ENCODE results near the gene SEMA3B.
"Not testable (repeated sequence)": the region's sequence is repeated elsewhere in the genome, so short reads cannot be mapped to it uniquely, and the experiment has no call there.

SEMA3B gene

DNA sequence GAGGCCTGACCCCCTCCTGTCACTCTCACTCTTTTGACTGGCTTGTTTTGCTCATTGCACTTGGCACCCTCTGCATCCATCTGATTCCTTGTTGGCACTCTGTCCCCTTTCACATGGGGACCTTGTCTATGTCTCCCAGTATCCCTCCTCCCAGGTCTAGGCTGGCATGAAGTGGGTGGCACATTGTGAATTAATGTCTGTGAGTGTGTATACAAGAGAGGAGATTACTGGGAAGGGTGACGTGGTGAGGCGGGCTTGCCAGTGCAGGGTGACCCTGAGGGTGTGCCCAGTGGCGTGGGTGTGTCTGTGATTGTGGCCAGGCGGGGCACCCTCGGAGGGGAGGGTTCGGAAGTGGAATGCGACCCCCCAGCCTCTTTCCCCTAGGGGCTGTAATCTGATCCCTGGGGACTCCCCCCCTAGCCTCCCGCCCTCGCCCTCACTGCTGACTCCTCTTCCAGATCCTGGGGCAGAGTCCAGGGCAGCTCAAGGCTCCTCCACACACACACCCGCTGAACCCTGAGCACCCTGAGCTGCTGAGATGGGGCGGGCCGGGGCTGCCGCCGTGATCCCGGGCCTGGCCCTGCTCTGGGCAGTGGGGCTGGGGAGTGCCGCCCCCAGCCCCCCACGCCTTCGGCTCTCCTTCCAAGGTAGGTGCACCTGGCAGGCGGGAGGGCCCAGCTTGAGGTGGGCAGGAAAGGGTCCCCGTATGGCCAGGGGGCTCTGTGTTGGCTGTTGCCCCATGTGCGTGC is at the start of gene SEMA3B:
TSS of gene SEMA3B (plus strand) at position 445 of the 749 bp plus-strand sequence. CDS start at position 539, 94 bp downstream.
- DNase-seq: no peak

DNA sequence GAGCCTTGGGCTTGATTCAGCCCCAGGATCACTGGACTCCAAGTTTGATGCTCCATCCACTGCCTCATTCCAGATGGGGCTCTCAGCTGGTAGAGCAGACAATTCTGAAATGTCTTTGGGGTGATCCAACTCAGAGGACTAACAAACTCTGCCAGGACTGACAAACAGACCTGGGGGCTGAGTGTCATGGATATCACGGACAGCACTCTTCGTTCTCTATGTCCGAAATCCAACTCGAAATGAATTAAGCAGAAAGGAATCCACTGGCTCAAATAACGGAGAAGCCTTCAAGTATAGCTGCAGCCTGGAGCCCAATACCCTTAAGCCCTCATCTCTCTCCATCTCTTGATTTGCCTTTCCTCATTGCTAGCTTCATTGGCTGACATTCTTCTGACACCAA is 49.7 kb upstream of the SEMA3B start:
- DNase-seq: no peak

DNA sequence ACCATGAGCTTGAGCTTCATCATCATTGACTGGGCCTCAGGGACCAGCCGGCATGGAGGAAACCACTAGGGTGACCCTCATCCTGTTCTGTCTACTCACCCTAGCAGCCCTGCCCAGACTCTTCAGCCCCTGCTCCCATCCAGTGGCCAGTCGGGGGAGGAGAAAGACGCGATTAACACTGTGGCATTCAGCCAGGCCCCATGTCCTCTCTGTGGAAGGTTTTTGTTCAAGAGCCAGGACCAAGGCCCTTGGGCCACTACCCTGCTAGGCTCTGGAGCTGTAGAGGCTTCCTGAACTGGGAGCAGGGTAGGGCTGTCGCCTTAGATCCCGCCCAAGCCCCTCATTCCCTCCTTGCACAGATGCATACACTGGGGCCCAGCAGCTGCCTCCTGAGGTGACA is 48.8 kb upstream of the SEMA3B start:
- no peak for DNase-seq

DNA sequence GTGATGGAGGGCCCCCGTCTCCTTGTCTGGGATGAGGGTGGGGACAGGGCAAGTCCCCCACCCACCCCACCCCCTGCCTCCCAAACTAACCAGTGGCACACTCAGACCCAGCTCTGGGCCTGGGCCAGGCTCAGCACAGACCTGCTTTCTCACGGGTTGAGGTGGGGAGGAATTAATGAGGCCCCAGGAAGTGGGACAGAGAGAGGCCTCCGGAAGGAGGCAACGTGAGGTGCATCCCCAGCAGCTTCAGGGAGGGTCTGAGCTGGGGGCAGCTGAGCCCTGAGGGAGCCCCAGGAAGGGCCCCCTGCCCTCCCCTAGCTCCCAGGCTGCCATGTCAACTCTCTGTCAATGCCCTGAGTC is 47.9 kb upstream of the SEMA3B start:
- no peak for DNase-seq

DNA sequence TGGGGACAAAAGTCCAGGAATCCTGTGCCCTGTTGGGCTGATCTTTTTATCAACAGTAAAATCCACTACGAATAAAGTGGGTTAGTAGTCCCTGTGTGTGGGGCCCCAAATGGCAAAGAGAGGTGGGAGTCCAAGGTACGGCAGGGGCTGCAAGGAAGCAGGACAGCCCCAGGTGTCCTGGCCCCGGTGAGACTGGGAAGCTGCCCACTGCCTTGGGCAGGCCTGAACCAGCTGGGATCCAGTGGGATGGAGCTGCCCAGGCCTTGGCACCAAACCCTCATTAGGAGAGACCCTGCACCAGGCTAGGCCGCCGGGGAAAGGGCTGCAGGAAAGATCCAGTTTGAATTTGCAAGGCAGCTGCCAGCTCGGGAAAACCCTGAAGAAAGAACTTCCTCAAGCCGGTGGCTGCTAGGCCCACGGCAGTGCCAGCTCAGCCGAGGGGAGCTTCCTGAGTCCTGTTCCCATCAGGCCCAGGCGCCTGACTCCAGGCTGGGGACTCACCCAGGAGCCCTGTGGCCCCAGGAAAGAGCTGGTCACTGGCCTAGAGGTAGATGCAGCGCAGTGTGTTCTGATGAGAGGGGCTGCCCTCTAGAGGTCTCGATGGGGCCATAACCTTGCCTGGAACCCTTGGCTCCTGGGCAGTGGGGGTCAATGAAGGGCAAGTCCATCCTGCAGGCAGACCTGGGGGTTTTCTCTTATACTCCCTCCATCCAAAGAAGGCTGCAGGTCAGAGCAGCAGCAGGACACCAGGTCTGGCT is 47.4 kb upstream of the SEMA3B start:
- DNase-seq: no peak

DNA sequence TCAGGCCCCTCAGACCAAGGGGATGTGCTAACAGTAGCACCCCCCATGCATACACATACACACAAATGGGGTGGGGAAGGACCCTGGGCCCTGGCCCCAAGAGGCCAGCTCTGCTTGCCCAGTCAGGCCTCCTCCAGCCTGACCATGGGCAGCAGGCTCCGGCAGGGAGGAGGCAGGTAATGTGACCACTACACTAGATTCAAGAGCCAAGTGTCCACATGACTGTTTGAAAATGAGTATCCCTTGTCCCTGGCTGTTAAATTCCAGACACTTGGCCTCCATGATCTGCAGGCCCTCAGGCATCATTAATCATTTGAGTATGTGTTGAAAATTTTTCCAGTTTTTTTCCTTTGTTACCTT is 46.8 kb upstream of the SEMA3B start:
- DNase-seq: no peak

DNA sequence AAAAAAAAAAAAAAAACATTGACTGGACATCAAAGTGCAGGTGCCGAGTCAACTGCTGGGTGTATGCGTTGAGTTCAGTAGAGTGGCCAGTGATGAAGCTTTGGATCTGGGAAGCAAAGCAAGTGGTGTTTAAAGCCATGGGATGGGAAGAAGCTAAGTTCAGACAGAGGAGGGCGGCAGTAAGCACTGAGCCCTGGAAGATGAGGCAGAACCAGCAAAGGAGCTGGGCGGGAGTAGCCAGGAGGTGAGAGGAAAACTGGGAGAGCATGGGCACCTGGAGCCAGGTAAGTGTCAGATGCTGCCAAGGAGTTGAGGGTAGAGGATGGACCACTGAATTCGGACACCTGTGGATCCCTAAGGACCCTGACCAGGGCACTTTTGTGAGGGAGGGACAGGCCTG is 44.3 kb upstream of the SEMA3B start:
- DNase-seq: no peak

DNA sequence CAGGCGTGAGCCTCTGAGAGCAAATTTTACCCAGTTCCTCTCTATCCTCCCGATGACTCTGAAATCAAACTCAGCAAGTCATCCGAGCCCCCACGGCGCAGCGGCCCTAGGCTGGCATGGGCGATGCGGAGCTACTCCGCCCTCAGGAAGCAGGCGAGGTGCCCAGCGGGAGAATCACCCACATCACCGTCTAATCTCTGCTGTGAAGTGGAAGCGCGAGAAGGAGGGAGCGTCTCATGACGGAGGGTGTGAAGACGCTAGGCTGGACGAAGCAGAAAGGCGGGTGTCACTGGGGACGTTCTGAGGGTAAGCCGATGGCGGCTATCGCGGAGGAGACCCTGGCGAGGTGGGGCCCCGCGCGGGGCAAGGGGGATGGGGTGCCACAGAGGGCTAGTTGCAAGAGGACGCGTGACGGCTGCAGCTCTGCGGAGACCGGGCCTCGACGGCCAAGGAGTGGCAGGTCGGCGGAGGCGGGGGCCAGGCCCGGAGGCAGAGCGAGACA is 42.0 kb upstream of the SEMA3B start:
- peak in 1 of 4 experiments; percentile 43 for DNase-seq

DNA sequence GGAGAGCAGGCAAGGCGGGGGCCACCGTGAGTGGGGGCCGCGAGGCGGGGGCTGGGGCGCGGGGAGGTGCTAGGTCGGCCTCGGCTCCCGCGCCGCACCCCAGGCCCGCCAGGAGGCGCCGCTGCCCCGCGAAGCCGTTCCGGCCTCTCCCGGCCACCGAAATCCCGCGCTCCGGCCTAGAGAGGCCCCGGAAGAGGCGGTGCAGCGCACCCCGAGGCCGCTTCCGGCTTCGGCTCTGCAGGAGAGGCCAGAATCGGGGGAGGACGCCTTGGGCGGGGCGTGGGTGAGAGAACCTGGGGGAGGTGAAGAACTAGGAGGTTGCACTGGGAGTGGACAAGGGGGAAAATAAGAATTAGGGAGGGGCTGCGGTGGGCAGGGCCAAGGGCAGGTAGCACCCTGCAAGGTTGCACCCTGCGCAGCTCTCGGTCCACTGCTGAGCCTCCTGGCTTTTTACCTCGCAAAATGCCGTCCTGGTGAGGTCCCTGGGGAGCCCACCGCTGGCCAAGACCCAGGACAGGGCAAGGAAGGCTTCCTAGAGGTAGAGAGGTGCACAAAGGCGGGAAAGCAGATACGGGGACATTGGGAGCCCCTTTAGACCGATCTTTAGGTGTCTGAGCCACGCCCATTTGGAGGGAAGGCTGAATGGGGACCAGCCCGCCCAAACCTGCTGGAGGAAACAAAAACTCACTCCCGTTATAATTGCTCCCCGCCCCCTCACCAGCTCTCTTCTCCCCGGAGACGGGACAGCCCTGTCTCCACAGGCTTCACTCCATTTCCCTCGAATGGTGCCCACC is 41.4 kb upstream of the SEMA3B start:
- peak; percentile 77 to 89 (median 84) for DNase-seq

DNA sequence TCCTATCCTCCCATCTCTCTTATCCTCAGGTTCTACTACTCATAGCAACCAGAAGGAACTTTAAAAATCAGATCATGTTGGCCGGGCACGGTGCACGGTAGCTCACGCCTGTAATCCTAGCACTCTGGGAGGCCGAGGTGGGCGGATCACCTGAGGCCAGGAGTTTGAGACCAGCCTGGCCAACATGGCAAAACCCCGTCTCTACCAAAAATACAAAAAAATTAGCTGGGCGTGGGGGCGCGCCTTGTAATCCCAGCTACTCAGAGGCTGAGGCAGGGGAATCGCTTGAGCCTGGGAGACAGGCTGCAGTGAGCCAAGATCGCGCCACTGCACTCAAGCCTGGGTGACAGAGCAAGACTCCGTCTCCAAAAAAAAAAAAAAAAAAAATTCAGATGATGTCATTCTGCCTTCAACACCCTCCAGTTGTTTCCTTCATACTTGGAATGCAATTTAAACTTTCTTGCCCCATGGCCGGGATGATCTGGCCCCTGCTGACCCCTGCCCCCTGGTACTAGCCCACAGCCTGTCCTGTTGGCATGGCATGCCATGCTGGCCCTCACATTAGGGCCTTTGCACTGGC is 40.7 kb upstream of the SEMA3B start:
- DNase-seq: not testable (repeated sequence)

DNA sequence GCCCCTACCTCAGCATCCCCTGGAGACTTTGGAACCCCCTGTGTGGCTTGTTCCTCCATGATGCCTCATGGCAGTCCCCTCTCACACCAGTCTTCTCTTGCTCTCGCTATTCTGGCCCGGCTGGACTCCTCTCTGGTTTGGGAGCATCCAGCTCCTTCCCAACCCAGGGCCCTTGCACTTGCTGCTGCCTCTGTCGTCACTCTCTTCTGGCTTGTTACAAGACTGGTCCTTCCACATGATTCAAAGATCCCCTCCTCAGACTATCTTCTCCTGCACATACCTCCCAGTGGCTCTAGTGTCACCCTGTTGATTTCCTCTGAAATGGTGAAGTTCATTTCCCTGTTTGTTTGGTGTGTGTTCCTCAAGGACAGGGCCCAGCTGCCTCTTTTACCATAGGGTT is 39.5 kb upstream of the SEMA3B start:
- DNase-seq: no peak

DNA sequence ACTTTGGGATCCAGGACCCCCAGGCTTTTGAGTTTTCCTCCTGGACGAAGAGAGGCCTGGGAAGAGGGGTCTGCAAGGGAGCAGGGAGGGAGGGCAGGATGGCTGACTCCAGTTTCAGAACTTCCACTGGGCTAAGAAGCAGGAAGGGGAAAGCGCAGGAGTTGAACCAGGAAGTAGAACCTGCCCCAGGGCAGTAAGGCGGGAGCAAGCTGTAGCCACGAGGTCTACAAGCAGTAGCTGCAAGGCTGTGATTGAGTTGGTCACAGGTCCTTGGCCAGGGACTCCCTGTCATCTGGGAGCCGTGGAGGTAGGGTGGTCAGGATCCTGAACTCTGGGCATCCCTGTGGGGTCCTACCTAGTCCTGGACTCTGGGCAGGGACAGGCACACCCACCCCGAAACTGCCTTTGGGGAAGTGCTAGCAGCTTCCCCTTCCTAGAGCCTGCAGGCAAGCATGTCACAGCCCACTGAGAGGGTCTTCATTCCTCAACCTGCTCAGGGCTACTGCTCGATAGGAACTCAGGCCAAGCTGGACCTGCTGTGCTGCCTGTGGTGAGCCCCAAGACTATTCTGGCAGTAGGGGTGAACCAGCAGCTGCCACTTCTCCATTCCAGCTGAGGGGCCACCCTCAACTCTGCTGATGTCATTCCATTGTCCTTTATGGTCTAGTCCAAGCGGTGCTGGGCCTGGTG is 38.7 kb upstream of the SEMA3B start:
- DNase-seq: no peak

DNA sequence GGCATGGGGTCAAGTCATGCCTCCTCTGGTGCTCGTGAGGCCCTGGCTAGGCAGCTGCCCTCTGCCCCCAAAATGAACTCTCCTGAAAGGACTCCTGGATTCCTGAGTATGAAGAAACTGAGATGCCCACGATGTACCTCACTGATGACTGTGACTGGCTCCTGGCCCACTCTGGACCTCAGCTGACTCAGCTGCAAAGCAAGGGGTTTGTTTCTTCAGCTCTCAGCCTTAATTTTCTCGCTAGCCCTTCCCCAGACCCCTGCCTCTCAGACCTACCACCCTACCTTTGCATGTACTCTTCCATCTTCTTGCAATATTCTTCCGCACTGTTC is 38.2 kb upstream of the SEMA3B start:
- no peak for DNase-seq

DNA sequence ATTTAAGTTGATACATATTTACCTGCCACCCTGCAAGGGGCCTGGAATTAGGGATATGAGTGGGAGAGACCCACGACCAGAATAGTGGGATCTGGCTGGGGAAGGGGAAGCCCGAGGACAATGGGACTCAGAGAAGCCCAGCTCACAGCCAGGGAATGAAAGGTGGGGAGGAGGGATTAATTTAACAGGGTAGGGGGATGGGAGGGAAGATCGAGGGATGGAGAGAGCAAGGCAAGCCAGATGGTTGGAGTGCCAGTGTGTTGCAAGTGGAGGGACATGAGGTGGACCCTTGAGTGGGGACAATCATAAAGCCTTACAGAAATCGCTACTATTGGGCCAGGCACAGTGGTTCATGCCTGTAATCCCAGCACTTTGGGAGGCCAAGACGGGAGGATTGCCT is 37.4 kb upstream of the SEMA3B start:
- DNase-seq: no peak

DNA sequence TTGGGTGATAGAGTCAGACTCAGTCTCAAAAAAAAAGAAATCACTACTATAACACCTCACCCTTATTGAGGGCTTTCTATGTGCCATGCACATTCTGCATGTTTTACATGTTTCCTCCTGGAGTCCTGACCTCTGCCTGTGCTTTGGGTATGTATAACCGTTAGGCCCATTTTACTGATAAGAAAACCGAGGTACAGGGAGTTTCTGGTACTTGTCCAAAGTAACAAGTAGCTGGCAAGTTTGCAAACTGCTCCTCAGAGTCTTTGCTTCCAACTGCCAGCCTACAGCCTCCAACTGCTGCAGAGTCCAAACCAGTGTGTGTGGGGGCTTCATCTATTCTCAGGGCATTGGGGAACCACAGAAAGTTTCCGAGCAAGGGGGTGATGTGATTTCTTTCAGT is 36.6 kb upstream of the SEMA3B start:
- DNase-seq: no peak

DNA sequence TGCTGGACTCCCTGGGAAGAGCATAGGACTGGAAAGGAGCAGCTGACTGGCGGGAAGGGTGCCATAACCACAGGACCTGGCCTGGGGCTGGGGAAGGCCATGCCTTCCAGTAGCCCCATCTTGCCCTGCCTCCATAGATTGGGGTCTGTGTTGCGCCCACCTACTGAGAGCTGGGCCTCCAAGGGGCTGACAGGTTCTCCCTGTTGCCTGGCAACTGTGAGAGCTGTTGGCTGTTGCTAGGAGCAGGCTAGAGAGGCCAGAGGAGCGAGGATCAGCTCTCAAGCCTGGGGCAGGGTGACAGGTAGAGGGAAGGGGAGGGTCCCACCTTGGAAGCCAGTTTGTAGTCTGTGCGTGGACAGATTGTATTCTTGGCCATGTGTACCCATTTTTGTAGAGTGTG is 35.8 kb upstream of the SEMA3B start:
- DNase-seq: no peak

DNA sequence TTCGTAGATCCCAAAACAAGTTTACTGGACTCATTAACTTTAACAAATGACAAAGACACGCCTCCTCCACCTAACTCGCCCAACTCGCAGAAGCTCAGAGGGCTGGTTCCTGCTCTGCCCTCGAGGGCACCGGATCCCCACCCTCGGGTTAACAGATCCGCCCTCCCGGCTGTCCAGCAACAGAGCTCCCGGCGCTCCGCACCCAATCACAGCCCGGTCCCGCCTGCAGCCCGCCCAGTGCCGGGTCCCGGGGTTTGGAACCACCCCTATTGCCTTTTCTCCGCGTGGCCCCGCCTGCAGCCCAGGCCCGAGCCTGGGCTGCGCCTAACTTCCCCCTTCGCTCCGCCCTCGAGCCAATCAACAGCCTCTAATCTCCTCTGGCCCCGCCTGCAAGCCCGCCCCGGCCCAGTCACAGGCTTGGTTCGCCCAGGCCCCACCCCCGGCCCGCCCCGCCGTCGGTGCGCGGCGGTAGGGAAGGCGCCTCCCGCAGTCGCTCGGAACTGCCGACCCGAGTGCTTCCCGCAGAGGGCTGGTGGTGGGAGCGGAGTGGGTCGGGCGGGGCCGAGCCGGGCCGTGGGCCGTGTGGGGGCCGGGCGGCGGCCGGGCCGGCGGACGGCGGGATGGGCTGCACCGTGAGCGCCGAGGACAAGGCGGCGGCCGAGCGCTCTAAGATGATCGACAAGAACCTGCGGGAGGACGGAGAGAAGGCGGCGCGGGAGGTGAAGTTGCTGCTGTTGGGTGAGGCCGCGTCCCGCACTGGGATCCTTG is 33.0 kb upstream of the SEMA3B start, which contains the start of gene GNAI2:
TSS of gene GNAI2 (plus strand) at position 489 of the 768 bp plus-strand sequence. CDS start at position 621, 132 bp downstream.
- peak; percentile 97 to 99 (median 98) for DNase-seq

DNA sequence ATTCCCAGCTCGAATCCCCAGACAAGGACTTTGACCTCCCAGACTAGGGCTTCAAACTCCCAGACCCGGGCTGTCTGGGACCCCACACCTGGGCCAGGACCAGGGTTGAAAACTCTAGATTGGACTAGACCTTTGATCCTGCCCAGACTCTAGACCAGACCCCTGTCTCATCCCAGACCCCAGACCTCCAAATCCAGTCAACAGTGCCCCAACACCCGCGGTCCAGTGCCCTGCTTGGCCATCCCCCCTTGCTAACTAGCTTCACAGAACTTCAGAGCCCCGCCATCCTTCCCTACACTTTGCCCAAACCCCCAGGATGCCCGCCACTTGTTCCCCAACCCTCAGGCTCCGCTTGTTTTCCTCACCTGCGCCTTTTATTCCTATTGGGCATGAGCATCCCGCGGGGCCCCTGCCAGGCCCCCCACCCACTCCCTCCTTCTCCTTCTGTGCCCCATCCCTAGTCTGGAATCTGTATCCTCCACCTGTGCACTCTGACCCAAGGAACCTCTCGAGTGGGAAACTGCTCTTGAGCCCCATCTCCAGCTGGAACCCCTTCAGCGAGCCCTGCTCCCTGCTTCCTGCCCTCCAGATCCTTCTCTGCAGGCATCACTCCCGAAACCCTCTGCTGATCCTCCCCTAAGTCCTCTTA is 32.3 kb upstream of the SEMA3B start:
- DNase-seq: no peak

DNA sequence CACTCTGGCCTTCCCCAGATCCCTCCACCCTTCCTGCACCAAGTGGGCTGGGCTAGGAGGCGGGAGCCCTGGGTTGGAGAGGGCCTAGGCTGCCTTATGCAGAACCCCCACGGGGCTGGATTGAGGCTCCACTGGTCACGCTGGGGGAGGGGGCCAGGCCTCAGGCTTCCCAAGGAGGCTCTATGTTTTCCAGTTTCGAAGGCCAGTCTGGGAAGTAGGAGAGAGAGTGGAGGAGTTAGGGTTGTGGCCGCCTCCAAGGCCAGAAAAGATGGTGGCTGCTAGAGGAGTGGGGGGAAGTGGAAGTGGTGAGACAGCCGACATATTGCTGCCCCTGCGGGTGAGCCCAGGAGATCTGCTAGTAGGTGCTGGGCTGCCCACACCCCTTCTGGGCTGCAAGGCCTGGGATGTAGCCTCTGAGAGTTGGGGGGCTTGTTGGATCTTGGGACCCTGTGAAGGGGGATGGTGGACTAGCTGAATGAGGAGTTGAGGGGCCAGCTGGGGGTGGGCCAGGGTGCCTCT is 31.8 kb upstream of the SEMA3B start:
- DNase-seq: peak in 1 of 4 experiments; percentile 15

DNA sequence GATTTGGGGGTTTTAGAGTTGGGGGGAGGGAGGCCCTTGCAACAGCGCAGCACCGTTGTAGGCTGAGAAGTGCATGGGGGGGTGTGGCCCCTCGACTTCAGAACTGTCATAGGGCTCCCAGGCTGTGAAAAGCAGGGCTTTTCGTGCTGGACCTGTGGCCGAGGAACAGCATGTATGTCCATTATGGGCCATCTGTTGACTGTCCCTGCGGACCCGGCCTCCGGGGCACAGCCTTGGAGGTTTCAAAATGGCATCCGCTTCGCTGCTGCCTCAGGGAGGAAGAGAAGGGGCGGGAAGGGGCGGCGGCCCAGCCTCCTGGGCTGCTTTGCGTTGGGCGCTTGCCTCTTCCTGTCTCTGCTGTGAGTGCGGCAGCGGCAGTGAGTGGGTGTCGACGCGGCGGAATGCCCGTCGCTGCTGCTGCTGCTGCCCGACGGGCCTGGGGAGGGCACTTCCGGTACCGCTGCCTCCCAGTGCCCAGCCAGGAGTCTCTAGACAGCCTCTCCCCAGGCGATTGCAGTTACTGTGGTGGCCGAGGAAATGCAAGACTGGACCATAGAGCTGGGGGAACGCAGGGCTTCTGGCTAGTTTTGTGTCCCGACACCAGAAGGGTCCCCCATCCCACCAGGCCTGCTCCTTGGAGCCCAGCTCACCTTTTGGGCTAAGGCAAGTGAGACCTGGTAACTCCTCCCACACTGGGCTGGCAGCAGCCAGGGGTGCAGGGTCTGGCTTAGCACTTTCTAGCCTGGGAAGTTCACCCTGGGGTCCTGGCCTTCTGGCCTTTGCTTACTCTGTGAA is 31.0 kb upstream of the SEMA3B start:
- peak; percentile 63 to 82 (median 73) for DNase-seq
